ENCODE results near the gene ACD.

Gene ACD

GRCh38 chr16:67675579-67675935 lies 15.5 kb upstream of the ACD start:
- no peak for DNase-seq

DNA sequence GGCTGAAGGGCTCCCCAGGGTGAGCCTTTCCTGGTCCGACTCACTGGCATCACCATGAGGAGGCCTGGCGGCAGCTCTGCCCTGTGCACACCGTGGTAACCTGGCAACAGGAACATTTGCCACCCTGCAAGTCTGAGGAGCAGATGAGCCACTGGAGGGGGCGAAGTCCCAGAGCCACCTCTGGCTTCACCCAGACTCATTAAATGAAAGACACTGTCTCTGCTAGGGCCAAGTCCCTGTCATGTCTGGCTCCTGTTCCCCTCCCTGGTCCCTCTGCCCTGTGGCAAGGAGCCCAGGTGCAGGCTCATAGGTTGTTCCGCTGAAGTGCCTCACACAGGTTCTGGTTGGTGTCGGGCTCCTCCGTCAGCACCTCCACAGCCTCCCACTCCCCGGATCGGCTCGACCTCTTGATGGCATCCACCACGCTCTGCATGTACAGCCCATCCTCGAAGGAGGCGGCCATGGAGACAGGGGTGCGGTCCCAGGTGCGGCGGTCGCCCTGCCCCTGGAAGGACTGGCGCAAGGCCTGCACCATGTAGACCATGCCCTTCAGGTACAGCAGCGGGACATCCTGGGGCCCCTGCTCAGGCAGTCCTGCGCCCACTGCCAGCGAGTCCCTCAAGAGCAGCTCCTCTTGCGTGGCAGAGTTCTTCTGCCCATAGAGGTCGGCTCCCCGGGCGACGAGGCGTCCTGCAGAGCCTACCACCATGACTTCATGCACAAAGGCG lies 15.0 kb upstream of the ACD start:
- DNase-seq: no peak

- no peak for DNase-seq
These were observed 13.9 kb upstream of the ACD start for GRCh38 chr16:67673712-67674580.

- DNase-seq: peak; percentile 27
These were observed 12.9 kb upstream of the ACD start for GRCh38 chr16:67672739-67673662.

- DNase-seq: no peak
These were observed 12.2 kb upstream of the ACD start for GRCh38 chr16:67672306-67672705.

DNA sequence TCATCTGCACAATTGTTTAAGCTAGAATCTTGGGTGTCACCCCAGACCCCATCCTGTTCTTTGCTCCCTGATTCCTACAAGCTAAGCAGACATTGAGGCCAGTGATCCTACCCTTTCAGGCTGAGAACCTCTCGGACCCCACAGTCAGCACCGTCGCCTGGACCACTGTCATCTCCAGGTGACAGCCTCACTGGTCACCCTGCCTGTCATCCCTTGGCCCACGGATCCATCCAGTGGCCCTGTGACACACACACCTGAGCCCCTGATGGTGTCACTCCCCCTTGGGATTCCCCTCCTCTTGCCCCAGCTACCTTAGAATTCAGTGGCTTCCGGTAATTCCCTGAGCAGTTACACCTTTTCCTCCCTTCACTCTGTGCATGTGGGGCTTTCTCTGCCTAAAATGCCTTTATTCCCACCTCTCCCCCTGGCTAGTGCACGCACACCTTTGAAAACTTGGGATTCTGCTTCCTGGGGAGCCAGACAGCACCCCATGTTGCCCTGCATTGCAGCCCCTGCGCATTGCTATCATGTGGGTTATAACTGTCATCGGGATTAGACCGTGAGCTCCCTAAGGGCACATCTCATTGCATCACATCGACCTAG lies 9.5 kb upstream of the ACD start:
- no peak for DNase-seq

DNA sequence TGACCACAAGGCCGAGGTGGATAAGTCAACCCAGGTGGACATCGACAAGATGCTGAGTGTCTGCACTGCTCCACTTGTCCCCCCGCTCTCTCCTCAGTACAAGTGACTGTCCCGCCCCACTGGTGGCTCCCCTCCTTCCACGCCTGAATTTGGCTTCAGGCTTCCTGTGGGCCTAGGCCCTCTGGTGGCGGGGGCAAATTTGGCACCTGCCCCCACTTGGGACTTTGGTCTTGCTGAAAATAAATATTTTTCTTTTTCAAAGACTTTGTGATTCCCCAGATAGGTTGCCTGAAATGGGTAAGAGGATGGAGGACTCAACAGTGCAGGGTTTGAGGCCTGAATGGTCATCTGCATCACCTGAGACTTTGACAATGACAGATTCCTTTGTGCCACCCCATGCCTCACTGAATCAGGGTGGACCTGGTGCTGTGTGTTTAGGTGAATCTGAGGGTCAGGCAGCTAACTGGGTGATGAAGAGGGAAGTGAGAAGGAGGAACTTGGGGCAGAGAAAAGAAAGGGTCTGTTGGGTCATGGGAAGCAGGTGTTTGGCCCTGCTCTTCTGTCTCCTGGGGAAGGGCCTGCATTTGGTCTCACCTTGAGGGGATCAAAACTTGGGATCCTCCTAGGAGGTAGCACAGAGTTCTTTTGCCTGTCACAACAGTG lies 8.6 kb upstream of the ACD start:
- DNase-seq: no peak

- DNase-seq: peak; percentile 88
These were observed 7.9 kb upstream of the ACD start for GRCh38 chr16:67667817-67668494.

GRCh38 chr16:67667453-67667816 lies 7.4 kb upstream of the ACD start:
- no peak for DNase-seq

DNA sequence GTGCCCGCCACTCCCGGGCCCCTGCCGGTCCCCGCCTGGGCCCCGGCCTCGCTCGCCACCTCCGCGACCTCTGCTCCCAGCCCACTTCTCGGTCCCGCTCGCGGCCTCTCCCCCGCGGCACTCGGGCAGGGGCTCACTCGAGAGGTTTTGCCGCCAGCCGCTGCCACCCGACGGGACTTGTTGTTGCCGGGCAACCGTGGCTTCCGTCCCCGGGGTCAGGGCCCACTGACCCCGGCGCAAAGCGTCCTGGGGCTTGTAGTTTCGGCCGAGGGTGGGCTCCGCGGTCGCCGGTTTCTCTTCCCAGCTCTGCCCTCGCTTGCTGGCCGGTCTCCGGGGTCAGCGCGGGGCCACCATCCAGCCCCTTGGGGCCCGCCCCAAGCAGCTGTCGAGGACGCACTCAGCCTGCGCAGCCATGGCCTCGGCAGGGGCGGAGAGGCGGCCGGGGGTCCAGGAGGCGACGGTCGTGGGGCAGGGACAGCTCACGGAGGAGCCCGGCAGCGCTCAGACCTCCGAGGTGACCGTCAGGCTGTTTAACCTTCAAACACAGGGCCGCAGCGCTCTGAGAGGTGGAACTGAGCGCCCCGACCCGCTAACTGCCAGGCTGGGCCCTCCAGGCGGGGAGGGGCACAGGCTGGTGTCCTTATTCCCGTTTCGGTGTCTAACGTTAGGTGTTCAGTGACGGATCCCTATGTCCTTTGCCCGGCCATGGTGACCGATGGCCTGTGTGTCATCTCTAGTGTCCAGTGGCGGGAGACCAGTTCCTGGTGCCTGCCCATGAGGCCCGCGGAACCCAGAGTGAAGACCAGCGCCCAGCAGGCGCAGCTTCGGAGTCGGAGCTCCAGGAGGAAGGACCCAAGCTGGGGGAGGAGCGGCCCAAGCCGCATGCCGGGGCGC lies 6.7 kb upstream of the ACD start, which contains the start of the genes C16orf86 and ENKD1:
Gene C16orf86, plus strand, starts transcription at position 256 of the 894 bp plus-strand sequence. Its CDS starts 157 bp downstream, at position 413.
Gene ENKD1, minus strand, starts transcription at position 192 of the 894 bp plus-strand sequence. CDS start 308 bp downstream, outside the sequence.
- DNase-seq: peak; percentile 50

- DNase-seq: no peak
These were observed 6.0 kb upstream of the ACD start for GRCh38 chr16:67666032-67666551.

DNA sequence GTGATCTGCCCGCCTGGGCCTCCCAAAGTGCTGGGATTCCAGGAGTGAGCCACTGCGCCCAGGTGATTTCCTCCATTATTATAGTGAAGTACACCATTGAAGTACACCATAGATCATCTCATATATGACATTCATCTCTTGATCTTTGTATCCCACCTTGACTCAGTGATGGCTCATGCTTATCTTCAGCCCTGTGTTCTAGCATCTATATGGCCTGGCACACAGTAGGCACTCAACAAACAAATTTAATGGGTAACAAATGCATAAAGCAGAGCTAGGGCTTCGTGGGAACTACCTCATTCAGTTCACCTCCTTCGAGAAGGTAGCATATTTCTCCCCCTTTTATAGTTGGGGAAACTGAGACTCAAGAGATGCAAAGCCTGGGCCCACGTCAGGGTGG lies 5.5 kb upstream of the ACD start:
- no peak for DNase-seq

DNA sequence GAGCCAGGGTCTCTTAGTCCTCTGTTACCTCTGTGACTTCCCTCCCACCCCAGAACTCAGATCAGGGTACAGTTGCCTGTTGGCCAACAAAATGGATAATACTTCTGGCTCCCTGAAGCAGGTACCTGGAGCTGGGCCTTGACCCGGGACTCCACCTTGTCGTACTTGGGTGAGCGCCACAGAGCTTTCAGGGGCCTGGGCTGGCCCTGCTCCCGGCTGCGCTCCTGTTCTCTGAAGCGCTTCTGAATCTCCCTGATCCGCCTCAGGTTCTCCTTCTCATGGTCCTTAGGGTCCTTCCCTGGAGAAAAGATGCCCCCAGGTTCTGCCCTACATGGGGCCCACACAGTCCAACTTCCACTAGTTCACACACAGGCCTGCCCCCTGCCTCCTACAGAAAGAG lies 4.8 kb upstream of the ACD start:
- DNase-seq: no peak

DNA sequence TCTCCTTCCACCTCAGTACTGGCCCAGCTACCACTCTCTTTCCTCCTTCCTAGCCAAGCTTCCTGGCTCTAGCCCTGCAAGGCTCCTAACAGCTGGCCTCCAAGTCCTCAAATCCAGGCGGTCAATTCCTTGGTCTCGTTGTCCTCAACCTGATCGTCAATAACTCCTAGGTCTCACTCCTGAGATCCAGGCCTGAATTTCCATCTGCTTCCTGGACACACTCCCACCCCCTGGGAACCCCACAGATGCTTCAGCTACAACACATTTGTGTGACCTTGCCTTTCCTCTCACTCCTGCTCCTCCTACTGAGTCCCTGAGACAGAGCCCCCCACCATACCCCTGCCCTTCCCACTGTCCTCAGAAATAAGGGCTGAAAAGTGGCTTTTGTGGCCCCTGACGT lies 4.2 kb upstream of the ACD start:
- no peak for DNase-seq

- DNase-seq: no peak
These were observed 3.8 kb upstream of the ACD start for GRCh38 chr16:67663877-67664222.

GRCh38 chr16:67663151-67663876 lies 3.3 kb upstream of the ACD start:
- DNase-seq: no peak

DNA sequence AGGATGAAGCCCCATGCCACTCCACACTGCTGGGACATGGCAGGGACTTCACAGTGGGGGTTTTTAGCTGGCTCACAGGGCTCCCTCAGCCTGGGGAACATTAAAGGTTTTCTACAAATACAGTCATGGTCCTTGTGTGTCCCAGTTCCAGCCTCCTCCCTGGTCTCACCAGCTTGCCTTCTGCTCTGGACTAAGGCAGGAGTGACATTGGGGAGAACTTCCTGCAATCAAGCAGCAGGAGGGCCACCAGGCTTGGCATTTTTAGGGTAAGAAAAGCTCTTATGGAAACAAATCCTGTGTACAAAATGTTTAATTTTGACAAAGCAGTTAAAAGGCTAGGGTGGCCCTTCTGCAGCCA lies 2.6 kb upstream of the ACD start:
- DNase-seq: no peak

DNA sequence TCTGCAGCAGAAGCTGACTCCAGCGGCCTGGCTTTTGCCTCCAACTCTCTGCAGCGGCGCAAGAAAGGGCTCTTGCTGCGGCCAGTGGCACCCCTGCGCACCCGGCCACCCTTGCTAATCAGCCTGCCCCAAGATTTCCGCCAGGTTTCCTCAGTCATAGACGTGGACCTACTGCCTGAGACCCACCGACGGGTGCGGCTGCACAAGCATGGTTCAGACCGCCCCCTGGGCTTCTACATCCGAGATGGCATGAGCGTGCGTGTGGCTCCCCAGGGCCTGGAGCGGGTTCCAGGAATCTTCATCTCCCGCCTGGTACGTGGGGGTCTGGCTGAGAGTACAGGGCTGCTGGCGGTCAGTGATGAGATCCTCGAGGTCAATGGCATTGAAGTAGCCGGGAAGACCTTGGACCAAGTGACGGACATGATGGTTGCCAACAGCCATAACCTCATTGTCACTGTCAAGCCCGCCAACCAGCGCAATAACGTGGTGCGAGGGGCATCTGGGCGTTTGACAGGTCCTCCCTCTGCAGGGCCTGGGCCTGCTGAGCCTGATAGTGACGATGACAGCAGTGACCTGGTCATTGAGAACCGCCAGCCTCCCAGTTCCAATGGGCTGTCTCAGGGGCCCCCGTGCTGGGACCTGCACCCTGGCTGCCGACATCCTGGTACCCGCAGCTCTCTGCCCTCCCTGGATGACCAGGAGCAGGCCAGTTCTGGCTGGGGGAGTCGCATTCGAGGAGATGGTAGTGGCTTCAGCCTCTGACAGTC lies 2.0 kb upstream of the ACD start:
- no peak for DNase-seq
